Coronary artery (tissue), 2 donors: Measurements from ENCODE around the gene LST1.

Source experiments
- DNase-seq: peaks from one replicate; pipeline ENCODE4 v3.0.0-alpha.2; 2017; ENCODE audit warnings: low spot score
- H3K27ac ChIP-seq, 2 donors: fragments of 200-600 bp; sonication (generic); one replicate each; pipeline ENCODE4 v1.5.1; 2016 to 2019
- H3K4me3 ChIP-seq: fragments of 200-600 bp; sonication (generic); 2 replicates; pipeline ENCODE4 v1.5.1; 2016; ENCODE audit warnings: mild to moderate bottlenecking, moderate library complexity
- TF ChIP-seq, protein P1 (sequence below): fragments of 200-600 bp; sonication (generic); IDR thresholded peaks from one replicate; pipeline ENCODE4 v1.5.1; 2019; ENCODE audit warnings: antibody characterized with exemption

Gene LST1

DNA sequence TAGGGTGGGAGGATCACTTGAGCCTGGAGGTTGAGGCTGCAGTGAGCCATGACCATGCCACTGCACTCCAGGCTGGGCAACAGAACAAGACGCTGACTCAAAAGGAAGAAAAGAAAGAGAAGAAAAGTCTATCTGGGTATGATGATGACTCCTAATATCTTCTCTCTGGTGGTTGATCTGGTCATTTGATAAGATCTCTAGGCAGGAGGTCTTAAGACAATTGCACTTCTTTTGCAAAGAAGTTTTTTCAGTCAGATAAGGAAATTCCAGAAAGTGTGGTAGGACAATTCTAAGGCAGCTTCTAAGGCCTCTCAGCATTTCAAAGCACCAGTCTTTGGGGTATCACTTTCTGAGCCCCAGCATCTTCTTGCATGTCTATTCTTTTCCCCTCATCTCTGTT lies 21.2 kb downstream of the LST1 start:
- Histone ChIP-seq H3K27ac (no peak overlapping the region), H3K4me3 (no peak overlapping the region)
- no peak for DNase-seq
- TF ChIP-seq, protein P1, sequence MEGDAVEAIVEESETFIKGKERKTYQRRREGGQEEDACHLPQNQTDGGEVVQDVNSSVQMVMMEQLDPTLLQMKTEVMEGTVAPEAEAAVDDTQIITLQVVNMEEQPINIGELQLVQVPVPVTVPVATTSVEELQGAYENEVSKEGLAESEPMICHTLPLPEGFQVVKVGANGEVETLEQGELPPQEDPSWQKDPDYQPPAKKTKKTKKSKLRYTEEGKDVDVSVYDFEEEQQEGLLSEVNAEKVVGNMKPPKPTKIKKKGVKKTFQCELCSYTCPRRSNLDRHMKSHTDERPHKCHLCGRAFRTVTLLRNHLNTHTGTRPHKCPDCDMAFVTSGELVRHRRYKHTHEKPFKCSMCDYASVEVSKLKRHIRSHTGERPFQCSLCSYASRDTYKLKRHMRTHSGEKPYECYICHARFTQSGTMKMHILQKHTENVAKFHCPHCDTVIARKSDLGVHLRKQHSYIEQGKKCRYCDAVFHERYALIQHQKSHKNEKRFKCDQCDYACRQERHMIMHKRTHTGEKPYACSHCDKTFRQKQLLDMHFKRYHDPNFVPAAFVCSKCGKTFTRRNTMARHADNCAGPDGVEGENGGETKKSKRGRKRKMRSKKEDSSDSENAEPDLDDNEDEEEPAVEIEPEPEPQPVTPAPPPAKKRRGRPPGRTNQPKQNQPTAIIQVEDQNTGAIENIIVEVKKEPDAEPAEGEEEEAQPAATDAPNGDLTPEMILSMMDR = no peak

GRCh38 chr6:31609519-31610406 lies 23.7 kb downstream of the LST1 start:
- DNase-seq = no peak
- H3K4me3 ChIP-seq = no peak overlapping the region
- no peak overlapping the region for H3K27ac ChIP-seq
- TF ChIP-seq, protein P1 = no peak

- TF ChIP-seq, protein P1 = no peak
- H3K27ac ChIP-seq = no peak overlapping the region
- no peak overlapping the region for H3K4me3 ChIP-seq
- DNase-seq = no peak
These were observed 24.9 kb downstream of the LST1 start for GRCh38 chr6:31610968-31611367.

- TF ChIP-seq, protein P1 = no peak
- Histone ChIP-seq H3K27ac (no peak overlapping the region), H3K4me3 (no peak overlapping the region)
- no peak for DNase-seq
These were observed 28.1 kb downstream of the LST1 start for GRCh38 chr6:31614075-31614619.

DNA sequence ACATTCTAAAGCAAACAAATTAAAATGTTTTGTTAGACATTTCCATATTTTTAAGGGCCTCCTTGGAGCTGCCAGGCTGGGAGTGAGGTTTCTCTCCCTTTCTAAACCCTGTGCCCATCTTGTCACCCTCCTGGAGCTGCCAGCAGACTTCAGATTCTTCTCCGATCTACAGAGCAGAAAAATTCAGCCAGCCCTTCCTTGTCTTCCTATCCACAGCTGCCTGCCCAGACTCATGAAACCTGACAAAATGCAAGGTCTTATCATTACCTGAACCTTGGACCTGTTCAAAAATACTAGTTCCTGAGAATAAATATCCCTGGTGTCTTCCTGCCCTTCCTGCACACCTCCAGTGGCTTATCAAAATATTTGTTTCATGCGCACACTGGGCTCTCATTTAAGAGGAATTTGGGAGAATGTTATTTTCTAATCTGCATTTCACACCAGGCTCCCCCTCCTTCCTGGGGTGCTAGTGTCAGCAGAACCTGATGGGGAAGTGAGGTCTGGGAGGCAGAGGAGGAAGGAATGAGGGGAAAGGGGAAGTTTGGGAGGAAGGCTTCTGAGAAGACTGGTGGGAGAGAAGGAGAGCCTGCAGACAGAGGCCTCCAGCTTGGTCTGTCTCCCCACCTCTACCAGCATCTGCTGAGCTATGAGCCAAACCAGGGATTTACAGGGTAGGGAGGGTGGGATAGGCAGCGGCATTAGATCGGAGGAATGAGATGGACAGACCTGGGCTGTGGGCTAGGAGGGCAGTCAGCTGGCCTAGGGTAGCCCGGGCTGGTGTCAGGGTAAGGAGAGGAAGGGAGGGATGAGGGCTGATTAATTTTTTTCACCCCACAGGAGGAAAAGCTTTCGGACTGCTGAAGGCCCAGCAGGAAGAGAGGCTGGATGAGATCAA lies 28.9 kb downstream of the LST1 start, which contains the start of gene AIF1:
Gene AIF1 (plus strand): TSS at position 551 of the 895 bp plus-strand sequence. CDS start 96 bp downstream, at position 647.
- Histone ChIP-seq H3K27ac (peak within 1 kb of the TSS in 1 of 2 donors; percentile 74), H3K4me3 (peak within 1 kb of the TSS; percentile 54)
- DNase-seq = no peak
- TF ChIP-seq, protein P1 = no peak

GRCh38 chr6:31615748-31616147 lies 29.7 kb downstream of the LST1 start:
- TF ChIP-seq, protein P1 = no peak
- H3K27ac ChIP-seq = peak overlapping the region in 1 of 2 donors; percentile 74
- DNase-seq = no peak
- peak overlapping the region; percentile 54 for H3K4me3 ChIP-seq
